PC-9 (cell line): ENCODE measurements around the gene KRTAP10-12.

Experiments used
- CTCF ChIP-seq: fragments of 200-600 bp; sonication (generic); conservative IDR thresholded peaks from 2 replicates; pipeline ENCODE4 v1.6.1; 2017; ENCODE audit warnings: mixed run types, antibody characterized with exemption, mild to moderate bottlenecking, moderate library complexity
- EZH2 ChIP-seq: fragments of 200-600 bp; sonication (generic); IDR thresholded peaks from 2 replicates; pipeline ENCODE4 v1.8.0; 2017; ENCODE audit warnings: antibody characterized with exemption, low read depth

DNA sequence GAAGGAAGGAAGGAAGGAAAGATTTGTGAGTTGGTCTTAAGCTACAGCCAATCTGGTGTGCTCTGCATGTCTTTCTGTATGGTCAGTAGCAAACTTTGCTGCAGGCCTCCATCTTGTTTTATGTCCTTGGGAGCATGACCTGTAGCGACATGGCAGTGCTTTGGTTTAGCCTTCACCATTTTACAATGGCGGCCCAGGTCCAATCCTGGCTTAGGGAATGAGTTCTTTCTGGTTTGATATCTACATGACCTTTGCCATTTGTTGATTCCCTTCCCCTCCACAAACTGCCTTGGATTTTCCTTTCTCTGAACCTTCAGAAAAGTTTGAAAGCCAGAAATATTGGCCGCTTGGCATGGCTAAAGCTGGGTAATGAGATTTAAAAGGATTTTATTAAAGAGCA, 44.9 kb downstream of the KRTAP10-12 start:
- TF ChIP-seq EZH2, result no peak
- TF ChIP-seq CTCF, result no peak
